ENCODE results near the gene PACRGL.

Gene PACRGL

GRCh38 chr4:20678400-20678799 lies 21.9 kb upstream of the PACRGL start:
- no peak overlapping the region for H2BK5ac ChIP-seq (ENCODE audit: low read depth, low read length, poor library complexity)
- no CpG with 5 or more reads among the region's 3 CpGs for WGBS (ENCODE audit: extremely low coverage, insufficient coverage, insufficient read length)
- H2BK120ac ChIP-seq (ENCODE audit: insufficient read depth, low read length, poor library complexity): no peak overlapping the region
- H3K27ac ChIP-seq (ENCODE audit: low read depth, low read length): no peak overlapping the region
- H3K36me3 ChIP-seq (ENCODE audit: control insufficient read depth in 1 of 2, insufficient read depth in 2 of 2, low read length in 2 of 2): no peaks in the 10 kb centered on the region
- no peaks in the 10 kb centered on the region for H3K79me1 ChIP-seq (ENCODE audit: low read length)
- H3K4me1 ChIP-seq (ENCODE audit: control insufficient read depth in 1 of 2, insufficient read depth in 2 of 2, low read length in 2 of 2): no peaks in the 10 kb centered on the region
- no peak overlapping the region for H2AK5ac ChIP-seq (ENCODE audit: low read length)
- H4K91ac ChIP-seq (ENCODE audit: low read depth, low read length): no peak overlapping the region
- no peak overlapping the region for H4K8ac ChIP-seq (ENCODE audit: low read depth, low read length)
- no peaks in the 10 kb centered on the region for H3K9me3 ChIP-seq (ENCODE audit: insufficient read depth, low read depth, low read length)
- peak overlapping the region; percentile 64 for H3K9ac ChIP-seq (ENCODE audit: low read length)
- DNase-seq: no peak
- no peak overlapping the region for H2AFZ ChIP-seq (ENCODE audit: insufficient read depth, low read length, poor library complexity)
- H3K23ac ChIP-seq (ENCODE audit: low read length): no peak overlapping the region
- H3K18ac ChIP-seq (ENCODE audit: low read length): no peak overlapping the region
- no peak overlapping the region for H2BK12ac ChIP-seq (ENCODE audit: low read length)
- H3K4me3 ChIP-seq (ENCODE audit: low read depth, low read length): no peak overlapping the region
- no peaks in the 10 kb centered on the region for H3K27me3 ChIP-seq (ENCODE audit: insufficient read depth, low read length)
- no peaks in the 10 kb centered on the region for H3K79me2 ChIP-seq (ENCODE audit: control insufficient read depth, insufficient read depth, low read length, poor library complexity)
- H3K4ac ChIP-seq (ENCODE audit: low read depth, low read length): no peak overlapping the region
- H4K12ac ChIP-seq (ENCODE audit: low read depth, low read length): no peak overlapping the region
- H3K4me2 ChIP-seq (ENCODE audit: low read length): no peak overlapping the region
- H3K14ac ChIP-seq (ENCODE audit: low read length): no peak overlapping the region

- Histone ChIP-seq H3K18ac (ENCODE audit: low read length) (no peak overlapping the region), H2BK12ac (ENCODE audit: low read length) (no peak overlapping the region), H3K4me1 (ENCODE audit: control insufficient read depth in 1 of 2, insufficient read depth in 2 of 2, low read length in 2 of 2) (no peaks in the 10 kb centered on the region), H4K8ac (ENCODE audit: low read depth, low read length) (no peak overlapping the region), H3K27ac (ENCODE audit: low read depth, low read length) (no peak overlapping the region), H3K36me3 (ENCODE audit: control insufficient read depth in 1 of 2, insufficient read depth in 2 of 2, low read length in 2 of 2) (no peaks in the 10 kb centered on the region), H3K79me2 (ENCODE audit: control insufficient read depth, insufficient read depth, low read length, poor library complexity) (no peaks in the 10 kb centered on the region), H3K4me3 (ENCODE audit: low read depth, low read length) (no peak overlapping the region), H3K79me1 (ENCODE audit: low read length) (no peaks in the 10 kb centered on the region), H3K9me3 (ENCODE audit: insufficient read depth, low read depth, low read length) (no peaks in the 10 kb centered on the region), H2AFZ (ENCODE audit: insufficient read depth, low read length, poor library complexity) (no peak overlapping the region), H2BK5ac (ENCODE audit: low read depth, low read length, poor library complexity) (no peak overlapping the region), H3K14ac (ENCODE audit: low read length) (no peak overlapping the region), H2AK5ac (ENCODE audit: low read length) (no peak overlapping the region), H3K9ac (ENCODE audit: low read length) (no peak overlapping the region), H3K4ac (ENCODE audit: low read depth, low read length) (no peak overlapping the region), H3K4me2 (ENCODE audit: low read length) (no peak overlapping the region), H2BK120ac (ENCODE audit: insufficient read depth, low read length, poor library complexity) (no peak overlapping the region), H3K27me3 (ENCODE audit: insufficient read depth, low read length) (no peaks in the 10 kb centered on the region), H3K23ac (ENCODE audit: low read length) (no peak overlapping the region), H4K91ac (ENCODE audit: low read depth, low read length) (no peak overlapping the region), H4K12ac (ENCODE audit: low read depth, low read length) (no peak overlapping the region)
- WGBS (ENCODE audit: extremely low coverage, insufficient coverage, insufficient read length): no CpG with 5 or more reads among the region's 1 CpG
- no peak for DNase-seq
Measured at GRCh38 chr4:20679951-20680350, 20.3 kb upstream of the PACRGL start.

GRCh38 chr4:20680736-20681135 lies 19.5 kb upstream of the PACRGL start:
- WGBS (ENCODE audit: extremely low coverage, insufficient coverage, insufficient read length): no CpG with 5 or more reads among the region's 1 CpG
- H2AFZ ChIP-seq (ENCODE audit: insufficient read depth, low read length, poor library complexity): no peak overlapping the region

GRCh38 chr4:20681271-20681670 lies 19.0 kb upstream of the PACRGL start:
- Histone ChIP-seq H3K79me2 (ENCODE audit: control insufficient read depth, insufficient read depth, low read length, poor library complexity) (no peaks in the 10 kb centered on the region), H3K79me1 (ENCODE audit: low read length) (no peaks in the 10 kb centered on the region), H4K91ac (ENCODE audit: low read depth, low read length) (no peak overlapping the region), H3K9ac (ENCODE audit: low read length) (no peak overlapping the region), H3K4me1 (ENCODE audit: control insufficient read depth in 1 of 2, insufficient read depth in 2 of 2, low read length in 2 of 2) (no peaks in the 10 kb centered on the region), H3K27me3 (ENCODE audit: insufficient read depth, low read length) (no peaks in the 10 kb centered on the region), H4K12ac (ENCODE audit: low read depth, low read length) (no peak overlapping the region), H2BK120ac (ENCODE audit: insufficient read depth, low read length, poor library complexity) (no peak overlapping the region), H3K36me3 (ENCODE audit: control insufficient read depth in 1 of 2, insufficient read depth in 2 of 2, low read length in 2 of 2) (no peaks in the 10 kb centered on the region), H3K18ac (ENCODE audit: low read length) (no peak overlapping the region), H3K27ac (ENCODE audit: low read depth, low read length) (no peak overlapping the region), H3K4me2 (ENCODE audit: low read length) (no peak overlapping the region), H3K23ac (ENCODE audit: low read length) (no peak overlapping the region), H3K9me3 (ENCODE audit: insufficient read depth, low read depth, low read length) (no peaks in the 10 kb centered on the region), H2AFZ (ENCODE audit: insufficient read depth, low read length, poor library complexity) (no peak overlapping the region), H2BK12ac (ENCODE audit: low read length) (no peak overlapping the region), H2BK5ac (ENCODE audit: low read depth, low read length, poor library complexity) (no peak overlapping the region), H3K4ac (ENCODE audit: low read depth, low read length) (no peak overlapping the region), H3K14ac (ENCODE audit: low read length) (no peak overlapping the region), H4K8ac (ENCODE audit: low read depth, low read length) (no peak overlapping the region), H2AK5ac (ENCODE audit: low read length) (no peak overlapping the region), H3K4me3 (ENCODE audit: low read depth, low read length) (no peak overlapping the region)
- no CpG with 5 or more reads among the region's 1 CpG for WGBS (ENCODE audit: extremely low coverage, insufficient coverage, insufficient read length)
- no peak for DNase-seq

More at GRCh38 chr4:20680736-20681135, 19.5 kb upstream of the PACRGL start:
- Histone ChIP-seq H4K91ac (ENCODE audit: low read depth, low read length) (no peak overlapping the region), H3K4me2 (ENCODE audit: low read length) (no peak overlapping the region), H3K79me2 (ENCODE audit: control insufficient read depth, insufficient read depth, low read length, poor library complexity) (no peaks in the 10 kb centered on the region), H4K12ac (ENCODE audit: low read depth, low read length) (no peak overlapping the region), H3K9me3 (ENCODE audit: insufficient read depth, low read depth, low read length) (no peaks in the 10 kb centered on the region), H2AK5ac (ENCODE audit: low read length) (no peak overlapping the region), H3K9ac (ENCODE audit: low read length) (no peak overlapping the region), H3K14ac (ENCODE audit: low read length) (no peak overlapping the region), H3K18ac (ENCODE audit: low read length) (no peak overlapping the region), H3K27ac (ENCODE audit: low read depth, low read length) (no peak overlapping the region), H3K36me3 (ENCODE audit: control insufficient read depth in 1 of 2, insufficient read depth in 2 of 2, low read length in 2 of 2) (no peaks in the 10 kb centered on the region), H2BK120ac (ENCODE audit: insufficient read depth, low read length, poor library complexity) (no peak overlapping the region), H2BK5ac (ENCODE audit: low read depth, low read length, poor library complexity) (no peak overlapping the region), H3K4ac (ENCODE audit: low read depth, low read length) (no peak overlapping the region), H4K8ac (ENCODE audit: low read depth, low read length) (no peak overlapping the region), H2BK12ac (ENCODE audit: low read length) (no peak overlapping the region), H3K4me3 (ENCODE audit: low read depth, low read length) (no peak overlapping the region), H3K23ac (ENCODE audit: low read length) (no peak overlapping the region), H3K27me3 (ENCODE audit: insufficient read depth, low read length) (no peaks in the 10 kb centered on the region), H3K4me1 (ENCODE audit: control insufficient read depth in 1 of 2, insufficient read depth in 2 of 2, low read length in 2 of 2) (no peaks in the 10 kb centered on the region), H3K79me1 (ENCODE audit: low read length) (no peaks in the 10 kb centered on the region)
- DNase-seq: no peak
